Natural killer cell (primary cell): ENCODE measurements around the gene RAD51B. TPM values are rescaled to one million over a fixed set of nuclear protein-coding genes. Genes with fewer than 3 reads are reported as not detected.

ENCODE experiments used
- ATAC-seq, 3 donors: fragments of 150-1000 bp in 2 of 3; fragments of 200-7000 bp in 1 of 3; cut with Tn5 transposase; 1 replicate in 1 of 3; 2 replicates in 2 of 3; pipeline ENCODE4 v1.10.0; 2021; ENCODE audit warnings: mild to moderate bottlenecking in 2 of 3, moderate library complexity in 2 of 3
- DNase-seq, 2 donors: peaks; one replicate each; pipeline versions ENCODE4 v3.0.0 to v3.0.0-alpha.2; 2013 to 2021; ENCODE audit warnings: mixed read lengths in 1 of 2
- H3K27ac ChIP-seq: one replicate; pipeline ENCODE4 v1.5.1; 2013; ENCODE audit warnings: mild to moderate bottlenecking, low read length
- H3K27me3 ChIP-seq: one replicate; pipeline ENCODE4 v1.6.1; 2013; ENCODE audit warnings: low read length; ENCODE audit not compliant: control insufficient read depth, insufficient read depth
- H3K36me3 ChIP-seq: one replicate; pipeline ENCODE4 v1.6.1; 2013; ENCODE audit warnings: low read length; ENCODE audit not compliant: control insufficient read depth, insufficient read depth
- H3K4me1 ChIP-seq: one replicate; pipeline ENCODE4 v1.6.1; 2013; ENCODE audit warnings: low read length; ENCODE audit not compliant: control insufficient read depth, insufficient read depth
- H3K4me3 ChIP-seq: one replicate; pipeline ENCODE4 v1.5.1; 2013; ENCODE audit warnings: low read length
- H3K9me3 ChIP-seq: one replicate; pipeline ENCODE4 v1.6.1; 2013; ENCODE audit warnings: low read length; ENCODE audit not compliant: control insufficient read depth, insufficient read depth
- H3K27ac Mint-ChIP-seq, 2 donors: one replicate each; pipeline ENCODE4 v1.8.0; 2022; ENCODE audit warnings: mild to moderate bottlenecking in 2 of 2, mixed read lengths in 2 of 2, moderate library complexity in 1 of 2
- H3K27me3 Mint-ChIP-seq, 2 donors: one replicate each; pipeline ENCODE4 v1.8.0; 2022; ENCODE audit warnings: low read depth in 2 of 2, mixed read lengths in 2 of 2
- H3K36me3 Mint-ChIP-seq: one replicate; pipeline ENCODE4 v1.8.0; 2022; ENCODE audit warnings: mixed read lengths
- H3K4me1 Mint-ChIP-seq, 2 donors: one replicate each; pipeline ENCODE4 v1.8.0; 2022; ENCODE audit warnings: mixed read lengths in 2 of 2
- H3K4me3 Mint-ChIP-seq: one replicate; pipeline ENCODE4 v1.8.0; 2022; ENCODE audit warnings: mild to moderate bottlenecking, moderate library complexity, mixed read lengths
- H3K9me3 Mint-ChIP-seq, 2 donors: one replicate each; pipeline ENCODE4 v1.8.0; 2022; ENCODE audit warnings: mixed read lengths in 2 of 2
- CTCF ChIP-seq: fragments of 200-600 bp; IDR thresholded peaks from one replicate; pipeline ENCODE4 v1.8.0; 2022; ENCODE audit warnings: antibody characterized with exemption
- WGBS: methylation state at CpG from one replicate; pipeline ENCODE4 v1.1.7; 2013; ENCODE audit warnings: missing lambda C conversion rate; ENCODE audit not compliant: insufficient coverage; 5-methylcytosine and 5-hydroxymethylcytosine counted together
- intact Hi-C: fragments of 100-400 bp; cut with micrococcal nuclease; formaldehyde crosslinking; loops from one replicate; pipeline ENCODE4 v1.14.2; 2022
- total RNA-seq, 4 donors: library from RNA; stranded (reverse); fragments of 120-200 nt in 1 of 4; gene quantifications; one replicate each; pipeline versions ENCODE4 v1.2.3 to v1.2.4, GENCODE V29; 2013 to 2022

Gene RAD51B
- total RNA-seq, 3 donors from 2014 or later (not counting 1 experiment from before 2014, with no cell fraction given) = 28.1 to 37.6 (median 28.6) TPM

GRCh38 chr14:68622856-68623255, 803.3 kb downstream of the RAD51B start:
- H3K27ac Mint-ChIP-seq = no peak overlapping the region
- no peak overlapping the region for H3K4me3 Mint-ChIP-seq
- no peaks in the 10 kb centered on the region for H3K36me3 Mint-ChIP-seq
- peaks cover 4% of the 10 kb centered on the region for H3K9me3 ChIP-seq
- no peak overlapping the region for H3K4me3 ChIP-seq
- TF ChIP-seq CTCF = no peak
- intact Hi-C loops = no loop called here
- no peak for DNase-seq
- H3K9me3 Mint-ChIP-seq = peaks cover 0 to 3% of the 10 kb centered on the region in 2 donors
- peaks cover 9% of the 10 kb centered on the region for H3K4me1 ChIP-seq
- H3K4me1 Mint-ChIP-seq = peaks cover 5 to 10% of the 10 kb centered on the region in 2 donors
- H3K36me3 ChIP-seq = no peaks in the 10 kb centered on the region
- H3K27ac ChIP-seq = no peak overlapping the region
- H3K27me3 Mint-ChIP-seq = peaks cover 10 to 17% of the 10 kb centered on the region in 2 donors
- 56% methylated on average over 4 of the region's 5 CpGs for WGBS
- no peaks in the 10 kb centered on the region for H3K27me3 ChIP-seq
- ATAC-seq = no peak

GRCh38 chr14:68623307-68623706, 803.7 kb downstream of the RAD51B start:
- intact Hi-C loops = no loop called here
- no peak for ATAC-seq
- peaks cover 10 to 17% of the 10 kb centered on the region in 2 donors for H3K27me3 Mint-ChIP-seq

GRCh38 chr14:68623826-68624225, 804.2 kb downstream of the RAD51B start:
- no peak for ATAC-seq
- DNase-seq = no peak
- no peak for TF ChIP-seq CTCF
- Histone ChIP-seq H3K27ac (no peak overlapping the region), H3K4me1 (peaks cover 18% of the 10 kb centered on the region), H3K36me3 (no peaks in the 10 kb centered on the region), H3K27me3 (no peaks in the 10 kb centered on the region), H3K4me3 (no peak overlapping the region), H3K9me3 (no peaks in the 10 kb centered on the region)
- 85% methylated on average over 3 of the region's 3 CpGs for WGBS
- Mint-ChIP-seq H3K27me3 (peaks cover 10 to 17% of the 10 kb centered on the region in 2 donors), H3K4me1 (peaks cover 13 to 14% of the 10 kb centered on the region in 2 donors), H3K27ac (no peak overlapping the region), H3K36me3 (no peaks in the 10 kb centered on the region), H3K4me3 (no peak overlapping the region), H3K9me3 (no peaks in the 10 kb centered on the region)
- intact Hi-C loops = no loop called here

More at GRCh38 chr14:68623307-68623706, 803.7 kb downstream of the RAD51B start:
- Histone ChIP-seq H3K4me1 (peaks cover 13% of the 10 kb centered on the region), H3K4me3 (no peak overlapping the region), H3K36me3 (no peaks in the 10 kb centered on the region), H3K27me3 (no peaks in the 10 kb centered on the region), H3K9me3 (no peaks in the 10 kb centered on the region), H3K27ac (no peak overlapping the region)
- no peak for TF ChIP-seq CTCF
- H3K4me1 Mint-ChIP-seq = peaks cover 8 to 12% of the 10 kb centered on the region in 2 donors
- no peak for DNase-seq
- peaks cover 0 to 2% of the 10 kb centered on the region in 2 donors for H3K9me3 Mint-ChIP-seq
- H3K4me3 Mint-ChIP-seq = no peak overlapping the region
- H3K27ac Mint-ChIP-seq = no peak overlapping the region
- no peaks in the 10 kb centered on the region for H3K36me3 Mint-ChIP-seq
- WGBS = 97% methylated on average over 3 of the region's 3 CpGs
